Transverse colon (tissue), 4 donors: Measurements from ENCODE around the gene GRHL1. TPM values are rescaled to one million over a fixed set of nuclear protein-coding genes. Genes with fewer than 3 reads are reported as not detected.

Source experiments
- DNase-seq: peaks from one replicate; pipeline ENCODE4 v3.0.0-alpha.2; 2019
- H3K27ac ChIP-seq, 4 donors: fragments of 200-600 bp; sonication (generic); 2 replicates each; pipeline ENCODE4 v1.5.1; 2016 to 2018; ENCODE audit warnings: inconsistent platforms in 4 of 4
- H3K27me3 ChIP-seq: fragments of 200-600 bp; sonication (generic); 2 replicates; pipeline ENCODE4 v1.5.1; 2017; ENCODE audit warnings: inconsistent platforms
- H3K36me3 ChIP-seq, 4 donors: fragments of 200-600 bp; sonication (generic); 2 replicates each; pipeline ENCODE4 v1.5.1; 2017 to 2019; ENCODE audit warnings: inconsistent platforms in 4 of 4
- H3K4me1 ChIP-seq, 4 donors: fragments of 200-600 bp; sonication (generic); 2 replicates each; pipeline ENCODE4 v1.5.1; 2017 to 2020; ENCODE audit warnings: inconsistent platforms in 4 of 4
- H3K4me3 ChIP-seq, 4 donors: fragments of 200-600 bp; sonication (generic); 1 replicate in 1 of 4; 2 replicates in 3 of 4; pipeline versions ENCODE4 v1.5.1 to v1.6.1; 2017 to 2019; ENCODE audit warnings: inconsistent platforms in 4 of 4
- H3K9me3 ChIP-seq, 2 donors: fragments of 200-600 bp; sonication (generic); 2 replicates each; pipeline ENCODE4 v1.5.1; 2017 to 2019; ENCODE audit warnings: inconsistent platforms in 2 of 2
- EP300 ChIP-seq: sonication (generic); formaldehyde crosslinking; IDR thresholded peaks from one replicate; pipeline ENCODE4 v1.6.1; 2017; ENCODE audit warnings: antibody characterized with exemption, low read depth
- POLR2A ChIP-seq: fragments of 450-650 bp; IDR thresholded peaks from one replicate; pipeline ENCODE4 v1.6.1; 2016; ENCODE audit warnings: antibody characterized with exemption, mild to moderate bottlenecking, moderate library complexity
- POLR2AphosphoS5 ChIP-seq, 3 donors: sonication (generic); formaldehyde crosslinking; IDR thresholded peaks; one replicate each; pipeline ENCODE4 v1.6.1; 2016; ENCODE audit warnings: antibody characterized with exemption in 3 of 3
- WGBS, 2 donors: methylation state at CpG; one replicate each; pipeline ENCODE4 v1.1.5; 2018; ENCODE audit warnings: low coverage in 1 of 2; 5-methylcytosine and 5-hydroxymethylcytosine counted together
- in situ Hi-C, 4 donors: fragments of 200-750 bp; cut with MboI; loops; one replicate each; pipeline versions ENCODE4 v1.15.0 to v1.15.1; 2017; ENCODE audit warnings: low sequenced_read_pairs in 3 of 4, low pct_ligation_motif_present in 1 of 4, low pct_unique_long_range_greater_than_20kb in 1 of 4
- intact Hi-C: fragments of 100-400 bp; cut with DNase I; formaldehyde crosslinking; loops from one replicate; pipeline ENCODE4 v1.15.1; 2023; ENCODE audit warnings: low total_unique reads
- total RNA-seq, 4 donors: library from RNA; depleted of rRNA; stranded (reverse); fragments of >200 nt; gene quantifications; one replicate each; pipeline ENCODE4 v1.1.0, GENCODE V29; 2016
- TF ChIP-seq, protein P1 (sequence below), 5 experiments: fragments of 200-600 bp in 3 of 5; fragments of 450-650 bp in 2 of 5; sonication (generic) in 3 of 5; IDR thresholded peaks; 1 replicate in 2 of 5; 2 replicates in 3 of 5; pipeline ENCODE4 v1.5.1; 2016 to 2017; ENCODE audit warnings: antibody characterized with exemption in 5 of 5, inconsistent platforms in 3 of 5, mild to moderate bottlenecking in 2 of 5, moderate library complexity in 1 of 5

Gene GRHL1
- total RNA-seq, 4 donors from 2014 or later: 0.55 to 24.7 (median 1.3) TPM; not detected in 1

DNA sequence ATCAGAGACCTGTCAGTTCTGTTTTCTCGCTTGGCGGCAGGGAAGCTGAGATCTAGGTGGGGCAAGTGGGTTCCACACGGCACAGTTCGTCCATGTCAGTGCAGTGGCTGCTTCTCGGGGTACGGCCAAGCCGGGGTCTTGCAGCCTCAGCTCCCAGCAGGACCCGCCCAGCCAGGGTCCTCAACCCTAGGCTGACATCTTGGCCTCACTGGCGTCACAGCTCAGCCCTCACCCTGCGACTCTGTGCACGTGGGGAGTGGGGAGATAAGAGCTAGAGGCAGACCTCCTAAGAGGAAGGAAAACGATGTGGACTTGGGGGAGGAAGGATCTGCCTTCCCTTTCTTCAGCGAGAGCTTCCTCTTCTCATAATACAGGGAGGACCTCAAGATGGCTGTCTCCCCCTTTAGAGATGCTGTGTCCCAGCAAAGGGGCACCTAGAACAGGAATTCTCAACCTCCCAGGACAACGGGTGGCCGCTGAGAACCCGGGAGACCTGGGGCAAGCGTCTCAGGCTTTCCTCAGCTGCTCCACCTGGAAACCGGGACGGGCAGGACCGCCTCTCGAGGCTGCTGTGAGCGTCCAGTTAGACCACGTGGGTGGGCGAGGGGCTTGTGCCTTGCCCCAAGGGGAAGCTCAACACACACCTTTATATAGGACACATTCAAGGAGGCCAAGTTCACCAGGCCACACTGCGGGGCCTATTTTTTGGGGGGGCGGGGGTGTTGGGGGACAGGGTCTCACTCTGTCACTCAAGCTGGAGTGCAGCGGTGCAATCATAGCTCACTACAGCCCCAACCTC, 68.3 kb downstream of the GRHL1 start:
- Histone ChIP-seq H3K4me3 (no peak overlapping the region), H3K4me1 (no peaks in the 10 kb centered on the region), H3K27ac (no peak overlapping the region), H3K9me3 (no peaks in the 10 kb centered on the region), H3K27me3 (no peaks in the 10 kb centered on the region), H3K36me3 (no peaks in the 10 kb centered on the region)
- intact Hi-C loops: no loop called here
- no peak for DNase-seq
- WGBS, 2 donors: 83% methylated on average over 25 of the region's 27 CpGs; no CpG with 5 or more reads in 1 of the 2 donors
- no peak for TF ChIP-seq POLR2A
- TF ChIP-seq, protein P1, sequence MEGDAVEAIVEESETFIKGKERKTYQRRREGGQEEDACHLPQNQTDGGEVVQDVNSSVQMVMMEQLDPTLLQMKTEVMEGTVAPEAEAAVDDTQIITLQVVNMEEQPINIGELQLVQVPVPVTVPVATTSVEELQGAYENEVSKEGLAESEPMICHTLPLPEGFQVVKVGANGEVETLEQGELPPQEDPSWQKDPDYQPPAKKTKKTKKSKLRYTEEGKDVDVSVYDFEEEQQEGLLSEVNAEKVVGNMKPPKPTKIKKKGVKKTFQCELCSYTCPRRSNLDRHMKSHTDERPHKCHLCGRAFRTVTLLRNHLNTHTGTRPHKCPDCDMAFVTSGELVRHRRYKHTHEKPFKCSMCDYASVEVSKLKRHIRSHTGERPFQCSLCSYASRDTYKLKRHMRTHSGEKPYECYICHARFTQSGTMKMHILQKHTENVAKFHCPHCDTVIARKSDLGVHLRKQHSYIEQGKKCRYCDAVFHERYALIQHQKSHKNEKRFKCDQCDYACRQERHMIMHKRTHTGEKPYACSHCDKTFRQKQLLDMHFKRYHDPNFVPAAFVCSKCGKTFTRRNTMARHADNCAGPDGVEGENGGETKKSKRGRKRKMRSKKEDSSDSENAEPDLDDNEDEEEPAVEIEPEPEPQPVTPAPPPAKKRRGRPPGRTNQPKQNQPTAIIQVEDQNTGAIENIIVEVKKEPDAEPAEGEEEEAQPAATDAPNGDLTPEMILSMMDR (IDR thresholded peaks at IDR 0.05): no peak
- TF ChIP-seq EP300: no peak
- TF ChIP-seq POLR2AphosphoS5 (IDR thresholded peaks at IDR 0.05): no peak
- in situ Hi-C loops: no loop called here

DNA sequence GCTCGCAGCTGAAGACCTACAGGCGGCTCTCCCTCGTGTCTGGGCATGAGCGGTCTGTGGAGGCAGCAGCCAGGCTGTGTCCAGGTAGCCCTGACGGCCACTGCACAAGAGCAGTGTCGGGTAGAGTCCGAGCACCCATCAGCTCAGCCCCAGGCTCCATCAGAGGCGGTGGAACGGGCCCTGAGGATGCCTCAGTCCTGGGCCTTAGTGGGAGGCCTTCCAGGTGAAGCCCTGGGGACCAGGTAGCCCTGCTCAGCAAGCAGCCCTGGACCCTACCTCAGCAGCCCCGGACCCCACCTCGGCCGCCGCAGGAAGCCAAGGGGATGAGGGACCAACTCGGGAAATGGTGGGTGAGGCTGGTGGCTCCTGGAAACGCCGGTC, 70.5 kb downstream of the GRHL1 start:
- in situ Hi-C loops (no loop called here), intact Hi-C loops (no loop called here)
- no peaks in the 10 kb centered on the region for H3K27me3 ChIP-seq
- H3K4me1 ChIP-seq: no peaks in the 10 kb centered on the region
- no peaks in the 10 kb centered on the region for H3K36me3 ChIP-seq
- no peak overlapping the region for H3K27ac ChIP-seq
- DNase-seq: no peak
- no peak overlapping the region for H3K4me3 ChIP-seq
- H3K9me3 ChIP-seq: no peaks in the 10 kb centered on the region
- WGBS, 2 donors: 93% methylated on average over 16 of the region's 16 CpGs; no CpG with 5 or more reads in 1 of the 2 donors
- no peak for TF ChIP-seq POLR2A
- TF ChIP-seq EP300: no peak
- TF ChIP-seq, protein P1 (IDR thresholded peaks at IDR 0.05): no peak
- no peak for TF ChIP-seq POLR2AphosphoS5 (IDR thresholded peaks at IDR 0.05)

DNA sequence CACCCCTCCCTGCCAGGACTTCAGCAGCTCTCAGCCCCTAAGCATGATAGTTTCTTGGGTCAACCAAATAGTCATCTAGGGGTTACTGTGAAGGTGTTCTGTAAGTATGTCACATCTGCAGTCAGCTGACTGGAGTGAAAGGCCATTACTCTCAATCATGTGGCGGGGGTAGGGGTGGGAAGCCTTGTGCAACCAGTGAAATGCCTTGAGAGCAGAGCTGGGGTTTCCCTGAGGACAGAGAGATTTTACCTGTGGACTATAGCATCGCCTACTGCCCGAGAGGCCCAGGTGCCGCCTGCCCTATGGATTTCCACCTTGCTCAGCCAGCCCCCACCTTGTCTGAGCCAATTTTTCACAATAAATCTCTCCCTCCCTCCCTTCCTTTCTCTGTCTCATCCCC, 71.0 kb downstream of the GRHL1 start:
- Histone ChIP-seq H3K9me3 (no peaks in the 10 kb centered on the region), H3K36me3 (no peaks in the 10 kb centered on the region), H3K27ac (no peak overlapping the region), H3K4me3 (no peak overlapping the region), H3K27me3 (no peaks in the 10 kb centered on the region), H3K4me1 (no peaks in the 10 kb centered on the region)
- in situ Hi-C loops (no loop called here), intact Hi-C loops (no loop called here)
- DNase-seq: no peak
- no peak for TF ChIP-seq POLR2A
- TF ChIP-seq EP300: no peak
- TF ChIP-seq, protein P1 (IDR thresholded peaks at IDR 0.05): no peak
- TF ChIP-seq POLR2AphosphoS5 (IDR thresholded peaks at IDR 0.05): no peak
- WGBS, 2 donors: 87% methylated on average over 4 of the region's 4 CpGs; no CpG with 5 or more reads in 1 of the 2 donors

GRCh38 chr2:10022966-10023662, 71.6 kb downstream of the GRHL1 start:
- Histone ChIP-seq H3K27ac (no peak overlapping the region), H3K4me3 (no peak overlapping the region), H3K9me3 (no peaks in the 10 kb centered on the region), H3K4me1 (no peaks in the 10 kb centered on the region), H3K36me3 (no peaks in the 10 kb centered on the region), H3K27me3 (no peaks in the 10 kb centered on the region)
- DNase-seq: no peak
- in situ Hi-C loops: no loop called here
- WGBS, 2 donors: 88 to 90% methylated on average over 2 to 10 of the region's 10 CpGs
- no peak for TF ChIP-seq EP300
- TF ChIP-seq, protein P1 (IDR thresholded peaks at IDR 0.05): no peak
- no peak for TF ChIP-seq POLR2A
- TF ChIP-seq POLR2AphosphoS5 (IDR thresholded peaks at IDR 0.05): no peak
- intact Hi-C loops: no loop called here
